Measurements from ENCODE around the gene GPHB5. TPM values are rescaled to one million over a fixed set of nuclear protein-coding genes. Genes with fewer than 3 reads are reported as not detected.

GPHB5 gene
- total RNA-seq, 1 experiment from 2014 or later, result not detected

DNA sequence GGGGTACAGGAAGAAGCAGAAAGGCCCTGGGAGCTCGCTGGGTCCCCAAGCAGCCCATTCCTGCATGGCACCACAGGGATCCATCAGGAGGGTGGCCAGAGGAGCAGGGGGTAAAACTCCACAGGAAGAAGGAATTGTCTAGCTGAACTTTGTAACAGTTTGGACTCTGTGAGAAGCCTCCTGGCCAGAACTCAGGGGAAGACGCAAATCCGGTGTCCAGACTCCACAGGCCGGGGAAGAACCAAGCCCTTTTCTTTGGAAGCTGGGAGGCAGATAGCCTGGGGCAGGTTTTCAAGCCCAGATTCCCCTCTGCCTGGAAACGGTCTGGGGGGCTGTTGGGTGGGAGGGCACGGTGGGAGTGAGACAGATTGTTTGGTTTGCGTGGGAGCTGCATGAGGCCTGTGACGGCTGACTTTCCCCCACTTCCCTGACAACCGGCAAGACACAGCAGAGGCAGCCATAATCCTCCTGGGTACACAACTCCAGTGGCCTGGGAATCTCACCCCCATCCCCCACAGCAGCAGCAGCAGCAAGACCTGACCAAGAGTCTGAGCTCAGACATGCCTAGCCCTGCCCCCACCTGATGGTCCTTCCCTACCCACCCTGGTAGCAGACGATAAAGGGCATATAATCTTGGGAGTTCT lies 16.7 kb downstream of the GPHB5 start:
- no peak overlapping the region for H3K4me2 ChIP-seq (ENCODE audit: low read length)
- no peaks in the 10 kb centered on the region for H3K4me1 ChIP-seq (ENCODE audit: insufficient read depth, low read length)
- no TSS peak for BruUV-seq (replicated peaks)
- no peaks in the 10 kb centered on the region for H3K9me3 ChIP-seq (ENCODE audit: low read length)
- ChIA-PET CTCF (interaction anchor here (0.7 kb wide), 1 partner anchor 468 kb away, joined by 4 read pairs; no protein-coding TSS in a partner anchor), POLR2A (ENCODE audit: unreplicated experiment) (no interaction called here)
- ATAC-seq, result no peak
- H3K9ac ChIP-seq (ENCODE audit: low read length), result no peak overlapping the region
- TF ChIP-seq EZH2phosphoT487 (IDR thresholded peaks at IDR 0.05; ENCODE audit: borderline replicate concordance, low read length), result no peak
- TF ChIP-seq, protein P1, sequence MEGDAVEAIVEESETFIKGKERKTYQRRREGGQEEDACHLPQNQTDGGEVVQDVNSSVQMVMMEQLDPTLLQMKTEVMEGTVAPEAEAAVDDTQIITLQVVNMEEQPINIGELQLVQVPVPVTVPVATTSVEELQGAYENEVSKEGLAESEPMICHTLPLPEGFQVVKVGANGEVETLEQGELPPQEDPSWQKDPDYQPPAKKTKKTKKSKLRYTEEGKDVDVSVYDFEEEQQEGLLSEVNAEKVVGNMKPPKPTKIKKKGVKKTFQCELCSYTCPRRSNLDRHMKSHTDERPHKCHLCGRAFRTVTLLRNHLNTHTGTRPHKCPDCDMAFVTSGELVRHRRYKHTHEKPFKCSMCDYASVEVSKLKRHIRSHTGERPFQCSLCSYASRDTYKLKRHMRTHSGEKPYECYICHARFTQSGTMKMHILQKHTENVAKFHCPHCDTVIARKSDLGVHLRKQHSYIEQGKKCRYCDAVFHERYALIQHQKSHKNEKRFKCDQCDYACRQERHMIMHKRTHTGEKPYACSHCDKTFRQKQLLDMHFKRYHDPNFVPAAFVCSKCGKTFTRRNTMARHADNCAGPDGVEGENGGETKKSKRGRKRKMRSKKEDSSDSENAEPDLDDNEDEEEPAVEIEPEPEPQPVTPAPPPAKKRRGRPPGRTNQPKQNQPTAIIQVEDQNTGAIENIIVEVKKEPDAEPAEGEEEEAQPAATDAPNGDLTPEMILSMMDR (conservative IDR thresholded peaks at IDR 0.05; ENCODE audit: low read depth, low read length), result no peak
- TF ChIP-seq EZH2 (IDR thresholded peaks at IDR 0.05; ENCODE audit: low read length, unreplicated experiment), result no peak
- no peaks in the 10 kb centered on the region for H3K36me3 ChIP-seq (ENCODE audit: low read depth, low read length)
- no peaks in the 10 kb centered on the region for H3K9me2 ChIP-seq (replicated peaks; ENCODE audit: low read length)
- H3F3A ChIP-seq (ENCODE audit: low read length, unreplicated experiment), result no peaks in the 10 kb centered on the region
- H3K27me3 ChIP-seq (ENCODE audit: low read length), result peaks cover 68% of the 10 kb centered on the region
- no peaks in the 10 kb centered on the region for H4K20me1 ChIP-seq (ENCODE audit: low read length)
- H2AFZ ChIP-seq (ENCODE audit: low read length), result no peak overlapping the region
- DNase-seq, result no peak
- H3K27ac ChIP-seq (ENCODE audit: low read length), result no peak overlapping the region
- H3K79me2 ChIP-seq (ENCODE audit: low read length), result no peaks in the 10 kb centered on the region
- H3K4me3 ChIP-seq (ENCODE audit: low read length), result no peak overlapping the region
- intact Hi-C loops (cut with micrococcal nuclease), result no loop called here

DNA sequence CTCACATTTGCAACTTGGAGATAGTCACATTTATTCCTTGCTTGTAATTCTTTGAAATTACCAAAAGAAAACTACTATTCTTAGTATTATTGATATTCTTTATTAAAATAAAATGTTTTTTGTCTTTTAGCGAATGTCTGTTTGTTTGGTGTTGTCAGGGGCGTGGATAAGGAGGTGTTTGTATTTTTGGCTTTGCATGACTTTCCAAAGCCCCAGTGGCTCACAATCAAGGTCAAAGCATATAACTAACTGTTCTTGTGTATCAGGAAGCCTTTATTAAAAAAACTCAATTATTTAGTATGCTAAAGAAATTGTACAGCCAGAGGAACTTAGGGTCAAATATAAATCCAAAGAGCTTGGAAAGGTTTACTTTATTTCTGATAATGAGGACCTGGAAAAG lies 17.9 kb downstream of the GPHB5 start:
- Histone ChIP-seq H3K9ac (ENCODE audit: low read length) (no peak overlapping the region), H3K4me2 (ENCODE audit: low read length) (no peak overlapping the region), H3K27me3 (ENCODE audit: low read length) (peaks cover 74% of the 10 kb centered on the region), H3K9me3 (ENCODE audit: low read length) (no peaks in the 10 kb centered on the region), H3K79me2 (ENCODE audit: low read length) (no peaks in the 10 kb centered on the region), H3F3A (ENCODE audit: low read length, unreplicated experiment) (no peaks in the 10 kb centered on the region), H3K4me3 (ENCODE audit: low read length) (no peak overlapping the region), H3K4me1 (ENCODE audit: insufficient read depth, low read length) (no peaks in the 10 kb centered on the region), H3K27ac (ENCODE audit: low read length) (no peak overlapping the region), H4K20me1 (ENCODE audit: low read length) (no peaks in the 10 kb centered on the region), H3K9me2 (replicated peaks; ENCODE audit: low read length) (no peaks in the 10 kb centered on the region), H2AFZ (ENCODE audit: low read length) (no peak overlapping the region), H3K36me3 (ENCODE audit: low read depth, low read length) (no peaks in the 10 kb centered on the region)
- TF ChIP-seq, protein P1 (conservative IDR thresholded peaks at IDR 0.05; ENCODE audit: low read depth, low read length), result no peak
- TF ChIP-seq EZH2phosphoT487 (IDR thresholded peaks at IDR 0.05; ENCODE audit: borderline replicate concordance, low read length) (no peak), EZH2 (IDR thresholded peaks at IDR 0.05; ENCODE audit: low read length, unreplicated experiment) (no peak)
- no peak for ATAC-seq
- intact Hi-C loops (cut with micrococcal nuclease), result no loop called here
- no peak for DNase-seq
- POLR2A ChIA-PET (ENCODE audit: unreplicated experiment), result no interaction called here
- no TSS peak for BruUV-seq (replicated peaks)
- CTCF ChIA-PET, result no interaction called here

DNA sequence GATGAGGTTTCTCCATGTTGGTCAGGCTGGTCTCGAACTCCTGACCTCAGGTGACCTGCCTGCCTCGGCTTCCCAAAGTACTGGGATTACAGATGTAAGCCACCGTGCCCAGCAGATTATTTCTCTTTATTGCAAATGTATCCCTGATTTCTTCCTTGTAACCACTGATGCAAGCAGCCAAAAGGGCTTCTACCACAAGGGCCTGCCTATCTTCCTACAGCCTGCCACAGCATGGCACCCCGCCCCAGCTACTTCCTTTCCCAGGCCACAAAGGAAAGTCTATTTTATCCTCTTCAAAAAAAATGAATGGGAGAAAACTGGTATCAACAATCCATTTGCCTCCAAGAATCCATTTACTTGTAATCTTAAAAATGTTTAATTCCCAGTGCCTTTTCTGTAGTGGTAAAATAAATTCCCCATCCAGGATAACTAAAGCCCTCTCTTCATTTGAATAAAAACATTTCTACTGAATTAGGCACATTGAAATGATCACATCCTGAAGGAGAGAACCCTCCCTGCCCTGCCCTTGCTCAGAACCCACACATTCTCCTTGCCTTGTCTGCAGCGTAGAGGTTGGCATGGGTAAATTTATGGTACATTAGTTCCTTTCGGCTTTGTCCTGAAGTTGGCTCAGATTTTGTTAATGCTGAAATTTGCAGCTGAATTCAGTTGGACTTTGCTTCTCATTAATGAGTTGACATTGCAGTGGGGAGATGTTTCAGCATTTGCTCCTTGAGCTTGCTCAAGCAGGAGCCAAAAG lies 19.2 kb downstream of the GPHB5 start:
- BruUV-seq (replicated peaks), result no TSS peak
- ATAC-seq, result no peak
- no peaks in the 10 kb centered on the region for H3K9me2 ChIP-seq (replicated peaks; ENCODE audit: low read length)
- POLR2A ChIA-PET (ENCODE audit: unreplicated experiment), result no interaction called here
- no peak overlapping the region for H3K9ac ChIP-seq (ENCODE audit: low read length)
- no peaks in the 10 kb centered on the region for H3K36me3 ChIP-seq (ENCODE audit: low read depth, low read length)
- no peak overlapping the region for H3K4me3 ChIP-seq (ENCODE audit: low read length)
- no peaks in the 10 kb centered on the region for H3K4me1 ChIP-seq (ENCODE audit: insufficient read depth, low read length)
- no peak overlapping the region for H3K4me2 ChIP-seq (ENCODE audit: low read length)
- no peaks in the 10 kb centered on the region for H3K9me3 ChIP-seq (ENCODE audit: low read length)
- intact Hi-C loops (cut with micrococcal nuclease), result no loop called here
- peaks cover 76% of the 10 kb centered on the region for H3K27me3 ChIP-seq (ENCODE audit: low read length)
- no peaks in the 10 kb centered on the region for H3K79me2 ChIP-seq (ENCODE audit: low read length)
- DNase-seq, result no peak
- H2AFZ ChIP-seq (ENCODE audit: low read length), result no peak overlapping the region
- TF ChIP-seq EZH2 (IDR thresholded peaks at IDR 0.05; ENCODE audit: low read length, unreplicated experiment) (no peak), EZH2phosphoT487 (IDR thresholded peaks at IDR 0.05; ENCODE audit: borderline replicate concordance, low read length) (no peak)
- TF ChIP-seq, protein P1 (conservative IDR thresholded peaks at IDR 0.05; ENCODE audit: low read depth, low read length), result no peak
- no peak overlapping the region for H3K27ac ChIP-seq (ENCODE audit: low read length)
- H4K20me1 ChIP-seq (ENCODE audit: low read length), result no peaks in the 10 kb centered on the region
- H3F3A ChIP-seq (ENCODE audit: low read length, unreplicated experiment), result no peaks in the 10 kb centered on the region
- CTCF ChIA-PET, result no interaction called here

Measured in PC-3 (cell line).